Measurements from ENCODE around the gene ZFYVE19.

DNA sequence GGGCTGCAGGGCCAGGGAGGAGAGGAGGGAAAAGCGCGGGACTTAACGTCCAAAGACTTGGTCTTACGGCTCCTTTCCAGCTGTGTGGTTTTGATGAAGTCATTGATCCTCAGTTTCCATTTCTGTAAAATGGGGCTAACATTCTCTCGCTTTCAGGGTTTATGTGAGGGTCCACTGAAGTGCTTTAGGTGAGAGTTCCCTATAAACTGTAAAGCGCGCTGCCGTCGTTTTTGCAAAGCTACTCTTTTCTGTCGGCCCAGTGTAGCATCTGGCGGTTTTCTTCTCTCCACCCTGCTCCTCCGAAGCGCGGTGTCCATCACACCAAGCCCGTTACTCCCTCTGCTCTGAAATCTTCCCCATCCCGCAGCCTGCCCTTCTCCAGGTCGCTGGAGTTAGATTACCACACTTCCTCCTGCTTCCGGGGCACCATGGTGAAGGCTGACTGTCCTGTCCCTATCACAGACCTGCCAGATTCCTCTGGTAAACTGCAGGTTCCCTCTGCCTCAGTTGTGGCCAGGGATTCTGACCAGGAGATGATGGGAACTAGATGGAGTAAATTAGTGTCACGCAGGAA lies 1.1 kb downstream of the ZFYVE19 start:
- TF ChIP-seq, protein P1, sequence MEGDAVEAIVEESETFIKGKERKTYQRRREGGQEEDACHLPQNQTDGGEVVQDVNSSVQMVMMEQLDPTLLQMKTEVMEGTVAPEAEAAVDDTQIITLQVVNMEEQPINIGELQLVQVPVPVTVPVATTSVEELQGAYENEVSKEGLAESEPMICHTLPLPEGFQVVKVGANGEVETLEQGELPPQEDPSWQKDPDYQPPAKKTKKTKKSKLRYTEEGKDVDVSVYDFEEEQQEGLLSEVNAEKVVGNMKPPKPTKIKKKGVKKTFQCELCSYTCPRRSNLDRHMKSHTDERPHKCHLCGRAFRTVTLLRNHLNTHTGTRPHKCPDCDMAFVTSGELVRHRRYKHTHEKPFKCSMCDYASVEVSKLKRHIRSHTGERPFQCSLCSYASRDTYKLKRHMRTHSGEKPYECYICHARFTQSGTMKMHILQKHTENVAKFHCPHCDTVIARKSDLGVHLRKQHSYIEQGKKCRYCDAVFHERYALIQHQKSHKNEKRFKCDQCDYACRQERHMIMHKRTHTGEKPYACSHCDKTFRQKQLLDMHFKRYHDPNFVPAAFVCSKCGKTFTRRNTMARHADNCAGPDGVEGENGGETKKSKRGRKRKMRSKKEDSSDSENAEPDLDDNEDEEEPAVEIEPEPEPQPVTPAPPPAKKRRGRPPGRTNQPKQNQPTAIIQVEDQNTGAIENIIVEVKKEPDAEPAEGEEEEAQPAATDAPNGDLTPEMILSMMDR (IDR thresholded peaks at IDR 0.05), result no peak
- no peak for TF ChIP-seq POLR2AphosphoS5 (IDR thresholded peaks at IDR 0.05; ENCODE audit: insufficient read depth in 1 of 2, low read depth in 1 of 2)
